ENCODE measurements around the gene SLC30A7. TPM values are rescaled to one million over a fixed set of nuclear protein-coding genes. Genes with fewer than 3 reads are reported as not detected.
"Not testable (repeated sequence)": the region's sequence is repeated elsewhere in the genome, so short reads cannot be mapped to it uniquely, and the experiment has no call there.

The SLC30A7 gene
- total RNA-seq, 1 experiment from 2014 or later: 70.4 TPM

DNA sequence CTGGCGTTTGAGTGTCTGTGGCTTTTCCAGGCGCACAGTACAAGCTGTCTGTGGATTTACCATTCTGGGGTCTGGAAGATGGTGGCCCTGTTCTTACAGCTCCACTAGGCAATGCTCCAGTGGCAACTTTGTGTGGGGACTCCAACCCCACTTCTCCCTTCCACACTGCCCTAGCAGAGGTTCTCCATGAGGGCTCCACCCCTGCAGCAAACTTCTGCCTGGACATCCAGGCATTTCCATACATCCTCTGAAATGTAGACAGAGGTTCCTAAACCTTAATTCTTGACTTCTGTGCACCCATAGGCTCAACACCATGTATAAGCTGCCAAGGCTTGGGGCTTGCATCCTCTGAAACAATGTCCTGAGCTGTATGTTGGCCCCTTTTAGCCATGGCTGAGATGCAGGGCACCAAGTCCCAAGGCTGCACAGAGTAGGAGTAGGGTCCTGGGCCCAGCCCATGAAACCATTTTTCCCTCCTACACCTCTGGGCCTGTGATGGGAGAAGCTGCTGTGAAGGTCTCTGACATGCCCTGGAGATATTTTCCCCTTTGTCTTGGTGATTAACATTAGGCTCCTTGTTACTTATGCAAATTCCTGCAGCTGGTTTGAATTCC is 5.9 kb upstream of the SLC30A7 start:
- not testable (repeated sequence) for DNase-seq (ENCODE audit: low read depth)

DNA sequence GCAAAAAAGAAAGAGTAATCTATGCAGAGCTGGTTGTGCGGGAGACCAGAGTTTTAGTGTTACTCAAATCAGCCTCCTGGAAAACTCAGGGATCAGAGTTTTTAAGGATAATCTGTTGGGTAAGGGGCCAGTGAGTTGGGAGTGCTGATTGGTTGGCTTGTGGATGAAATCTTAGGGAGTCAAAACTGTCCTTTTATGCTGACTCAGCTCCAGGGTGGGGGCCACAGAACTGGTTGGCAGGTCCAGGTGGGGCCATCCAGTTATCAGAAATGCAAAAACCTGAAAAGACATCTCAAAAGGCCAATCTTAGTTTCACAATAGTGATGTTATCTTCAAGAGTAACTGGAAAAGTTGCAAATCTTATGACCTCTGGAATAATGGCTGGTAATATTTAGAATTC is 4.5 kb upstream of the SLC30A7 start:
- DNase-seq (ENCODE audit: low read depth): no peak

DNA sequence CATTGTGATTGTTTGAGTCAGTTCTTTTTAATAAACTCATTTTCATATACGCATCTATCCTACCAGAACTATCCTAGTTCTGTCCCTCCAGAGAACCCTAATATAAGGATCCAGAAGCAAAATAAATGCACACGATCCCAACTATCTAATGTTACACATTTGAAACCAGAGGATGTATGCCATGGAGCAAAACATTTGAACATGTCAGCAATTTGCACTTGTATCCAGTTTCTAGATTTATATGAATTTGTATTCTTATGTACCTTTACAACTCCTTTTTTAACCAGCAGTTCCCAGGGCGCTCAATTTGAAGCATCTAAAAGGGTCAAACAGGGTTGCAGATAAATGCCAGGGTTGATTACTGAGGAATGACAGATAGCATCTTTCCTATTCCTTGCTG is 3.3 kb upstream of the SLC30A7 start:
- no peak for DNase-seq (ENCODE audit: low read depth)

DNA sequence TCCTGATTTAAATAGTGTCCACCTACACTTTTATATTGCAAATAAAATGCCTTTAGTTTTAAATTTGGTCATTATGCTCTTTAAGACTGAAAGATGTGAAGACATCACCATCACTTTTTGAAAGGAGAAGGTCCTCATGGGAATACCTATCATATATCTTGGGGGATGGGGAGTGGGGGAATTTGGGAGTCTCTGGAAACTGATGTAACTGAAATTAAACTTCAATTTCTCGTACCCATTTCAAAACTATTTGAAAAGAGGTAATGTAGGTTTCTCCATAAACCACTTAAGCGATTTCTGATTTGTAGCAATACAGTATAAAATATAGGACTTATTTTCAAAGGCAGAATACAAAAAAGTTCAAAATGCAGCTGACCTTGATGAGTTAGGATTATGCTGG is 2.2 kb upstream of the SLC30A7 start:
- DNase-seq (ENCODE audit: low read depth): no peak

DNA sequence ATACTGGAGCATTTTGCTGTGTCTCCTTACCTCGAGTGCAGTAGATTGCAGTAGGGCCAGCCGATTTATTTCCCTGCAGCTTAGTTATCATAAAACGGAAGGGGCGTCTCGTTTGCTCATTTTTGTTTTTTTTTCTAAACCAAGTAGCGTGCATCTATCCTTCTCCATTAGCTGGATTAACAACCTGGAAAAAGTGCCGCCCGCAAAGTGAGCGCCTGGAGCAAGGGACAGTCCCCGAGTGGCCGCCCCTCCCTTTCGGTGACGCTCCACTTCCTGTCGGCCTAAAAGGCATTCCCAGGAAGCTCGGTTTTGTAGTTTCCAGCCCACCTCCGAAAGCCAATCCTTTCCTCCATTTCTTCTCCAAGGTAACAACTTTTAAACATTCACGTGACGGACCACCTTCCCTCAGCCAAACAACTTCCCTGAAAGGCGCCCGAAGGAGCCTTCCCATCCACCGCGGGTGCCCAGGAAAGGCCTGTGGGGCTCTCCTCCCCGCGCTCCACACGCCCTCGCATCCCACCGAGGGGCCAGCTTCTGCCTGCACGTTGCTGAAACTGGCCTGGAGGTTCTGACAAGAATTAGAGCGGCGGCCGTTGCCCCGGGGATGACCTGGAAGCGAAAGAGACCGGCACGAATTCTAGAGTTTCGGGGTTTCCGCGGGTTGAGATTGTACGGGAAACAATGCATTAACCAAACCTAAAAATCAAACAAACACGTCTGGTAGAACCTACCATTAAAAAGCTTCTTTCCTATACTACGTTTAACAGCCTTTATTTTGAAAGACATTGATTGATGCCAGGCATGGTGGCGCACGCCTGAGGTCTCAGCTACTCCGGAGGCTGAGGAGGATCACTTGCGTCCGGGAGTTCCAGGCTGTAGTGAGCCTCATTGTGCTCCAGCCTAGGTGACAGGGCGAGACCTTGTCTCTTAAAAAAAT is 1.0 kb upstream of the SLC30A7 start, which contains the start of gene EXTL2:
Gene EXTL2, minus strand, starts transcription at position 240 of the 937 bp plus-strand sequence. CDS start 6,085 bp downstream, outside the sequence.
- DNase-seq (ENCODE audit: low read depth): peak; percentile 99

DNA sequence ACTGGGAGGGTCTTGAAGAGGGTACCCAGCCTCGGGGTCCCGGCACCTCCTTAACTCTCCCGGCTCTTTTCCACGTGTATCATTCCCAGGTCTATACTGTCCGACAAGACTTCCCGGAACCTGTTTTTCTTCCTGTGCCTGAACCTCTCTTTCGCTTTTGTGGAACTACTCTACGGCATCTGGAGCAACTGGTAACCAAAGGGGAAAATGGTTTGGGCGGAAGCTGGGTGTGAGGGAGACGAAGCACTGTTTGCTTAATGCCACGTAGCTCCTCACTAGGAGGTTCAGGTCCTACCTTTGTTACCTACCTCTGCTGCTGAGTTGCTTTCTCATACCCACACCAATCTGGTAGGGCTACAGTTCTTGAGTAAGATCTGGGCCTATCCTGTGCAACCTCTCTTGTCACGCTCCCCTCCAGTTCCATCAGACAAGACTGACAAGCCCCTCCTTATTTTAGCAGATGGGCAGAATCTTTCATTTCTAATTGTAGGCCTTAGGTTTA is 642 bp downstream of the SLC30A7 start:
- peak; percentile 76 for DNase-seq (ENCODE audit: low read depth)

DNA sequence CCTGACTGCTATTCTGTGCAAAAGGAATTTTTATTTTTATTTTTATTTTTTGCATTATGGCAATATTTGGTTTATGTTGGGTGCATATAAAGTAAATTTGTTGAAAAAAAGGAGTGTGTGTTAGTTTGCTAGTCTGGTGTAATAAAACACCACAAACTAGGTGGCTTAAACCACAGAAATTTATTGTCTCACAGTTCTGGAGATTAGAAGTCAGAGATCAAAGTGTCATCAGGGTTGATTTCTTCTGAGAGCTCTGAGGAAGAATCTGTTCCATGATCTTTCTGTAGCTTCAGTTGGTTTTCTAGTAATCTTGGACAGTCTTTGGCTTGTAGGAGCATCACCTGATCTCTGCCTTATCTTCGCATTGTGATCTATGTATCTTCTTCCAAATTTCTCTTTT is 6.5 kb downstream of the SLC30A7 start:
- no peak for DNase-seq (ENCODE audit: low read depth)

DNA sequence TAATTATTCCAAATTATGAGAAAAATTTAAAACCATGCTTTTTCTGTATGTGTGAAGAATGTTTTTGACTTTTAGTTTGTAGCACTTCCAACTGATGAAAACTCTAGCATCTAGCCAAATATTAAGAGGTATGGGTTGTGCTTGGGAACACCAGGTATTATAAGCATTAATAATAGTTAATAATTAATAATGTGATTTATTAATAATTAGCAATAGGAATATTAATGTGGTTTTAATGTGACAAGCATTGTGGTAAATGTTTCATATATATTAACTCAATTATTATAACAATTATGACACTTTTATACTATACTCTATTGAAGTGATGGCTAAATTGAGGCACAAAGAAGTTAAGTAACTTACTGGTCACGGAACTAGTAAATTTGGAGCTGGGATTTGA is 7.9 kb downstream of the SLC30A7 start:
- DNase-seq (ENCODE audit: low read depth): no peak

DNA sequence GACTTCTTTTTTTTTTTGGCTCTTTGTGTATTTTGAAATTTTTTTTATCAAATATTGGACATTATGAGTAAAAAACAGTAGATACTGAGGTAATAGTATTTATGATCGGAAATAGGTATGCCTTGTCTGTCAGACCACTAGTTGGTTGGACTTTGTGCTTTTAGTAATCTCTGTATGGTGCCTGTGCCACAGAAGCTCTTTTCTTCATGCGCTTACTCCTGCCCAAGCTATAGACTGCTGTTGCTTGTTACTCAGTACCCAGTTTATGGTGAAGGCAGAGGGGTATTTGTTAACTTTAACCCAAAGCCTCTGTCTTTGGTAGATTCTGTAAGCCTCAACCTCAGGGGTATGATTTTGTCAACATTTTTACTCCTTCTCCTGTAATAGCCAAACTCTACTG is 8.6 kb downstream of the SLC30A7 start:
- no peak for DNase-seq (ENCODE audit: low read depth)

DNA sequence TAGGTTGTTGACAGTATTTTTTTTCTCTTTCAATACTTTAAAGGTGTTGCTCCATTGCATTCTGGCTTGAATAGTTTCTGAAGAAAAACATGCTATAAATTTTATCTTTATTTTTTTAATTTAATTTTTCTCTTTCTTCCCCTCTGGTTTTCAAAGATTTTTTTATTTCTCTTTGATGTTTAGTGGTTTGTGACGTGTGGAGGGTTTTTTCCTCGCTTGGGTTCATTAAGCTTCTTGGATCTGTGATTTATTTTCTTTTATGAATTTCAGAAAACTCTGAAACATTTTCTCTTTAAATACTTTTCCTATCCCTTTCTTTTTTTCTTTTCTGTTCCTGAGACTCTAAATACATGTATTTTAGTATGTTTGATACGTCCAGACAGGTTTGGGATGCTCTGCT is 9.3 kb downstream of the SLC30A7 start:
- no peak for DNase-seq (ENCODE audit: low read depth)

DNA sequence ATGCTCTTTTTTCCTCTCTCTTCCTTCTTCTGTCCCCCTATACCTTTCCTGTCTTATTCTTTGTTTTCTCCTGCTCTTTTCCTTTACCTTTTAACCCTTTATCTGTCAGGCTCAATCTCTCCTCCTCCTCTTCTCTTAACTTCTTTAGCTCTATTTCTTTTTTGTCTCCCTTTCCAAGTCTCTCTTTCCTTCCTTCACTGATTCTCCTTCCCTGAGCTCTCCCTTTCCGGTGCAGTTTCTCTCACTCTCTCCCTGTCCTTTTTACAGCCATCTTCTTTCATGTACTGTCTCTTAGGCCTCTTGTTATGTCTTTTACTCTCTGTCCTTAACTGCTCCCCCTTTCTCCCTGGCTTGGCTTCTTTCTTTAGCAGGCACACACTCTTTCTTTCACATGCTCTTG is 12.0 kb downstream of the SLC30A7 start:
- DNase-seq (ENCODE audit: low read depth): no peak

DNA sequence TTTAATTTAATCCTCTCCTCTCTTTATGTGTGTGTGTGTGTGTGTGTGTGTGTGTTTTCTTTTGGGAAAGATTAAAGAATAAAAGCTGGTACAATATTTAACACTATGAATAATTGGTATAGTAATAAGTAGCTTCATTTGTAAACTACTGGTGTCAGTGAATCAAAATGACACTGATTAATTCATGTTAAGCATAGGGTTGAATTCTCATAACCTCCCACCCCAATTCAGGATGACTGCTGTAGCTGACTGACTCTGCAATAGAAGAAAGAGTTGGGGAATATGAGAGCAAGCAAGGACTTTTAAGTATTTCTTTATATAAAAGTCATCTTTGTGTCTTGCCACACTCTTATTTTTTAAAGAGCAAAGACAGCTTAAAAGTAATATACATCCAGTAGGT is 13.1 kb downstream of the SLC30A7 start:
- DNase-seq (ENCODE audit: low read depth): no peak

DNA sequence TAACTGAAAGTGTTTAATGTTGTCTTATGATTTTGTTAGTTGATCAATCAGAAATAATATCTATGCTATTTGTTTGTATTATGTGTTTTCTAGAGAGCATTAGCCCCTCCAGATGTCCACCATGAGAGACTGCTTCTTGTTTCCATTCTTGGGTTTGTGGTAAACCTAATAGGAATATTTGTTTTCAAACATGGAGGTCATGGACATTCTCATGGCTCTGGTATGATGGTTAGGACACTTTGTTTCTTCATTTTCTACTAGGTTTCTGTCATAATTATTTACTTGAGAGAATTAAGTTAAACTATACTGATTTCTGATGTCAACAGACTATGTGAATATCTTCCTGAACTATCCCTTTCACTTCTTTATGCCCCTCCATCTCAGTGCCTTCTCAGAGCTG is 16.1 kb downstream of the SLC30A7 start:
- no peak for DNase-seq (ENCODE audit: low read depth)

DNA sequence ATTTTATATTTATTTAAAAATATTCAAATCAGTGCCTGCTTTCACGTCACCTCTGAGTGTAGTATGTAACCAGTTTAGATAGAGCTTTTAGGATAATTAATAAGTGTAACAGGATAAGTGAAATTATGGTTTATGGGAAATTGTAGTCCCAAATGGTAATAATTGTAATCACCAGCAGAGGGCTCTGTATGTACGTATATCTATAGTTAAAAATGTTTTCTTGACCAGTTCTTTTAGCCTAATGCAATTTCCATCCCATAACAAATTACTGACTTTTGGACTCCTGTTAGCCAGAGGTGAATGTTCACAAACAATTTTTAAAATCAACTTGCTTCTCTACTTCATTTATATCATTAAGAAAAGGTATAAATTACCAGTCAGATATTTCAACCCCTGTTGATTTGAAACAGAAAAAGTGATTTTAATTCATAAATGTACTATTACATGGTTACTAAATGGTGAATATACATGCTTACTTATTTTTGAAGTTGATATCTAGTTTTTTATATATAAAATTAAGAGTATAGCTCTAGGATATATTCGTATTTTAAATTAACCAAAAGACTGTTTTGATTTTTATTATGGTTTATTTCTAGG is 25.3 kb downstream of the SLC30A7 start:
- peak; percentile 19 for DNase-seq (ENCODE audit: low read depth)

DNA sequence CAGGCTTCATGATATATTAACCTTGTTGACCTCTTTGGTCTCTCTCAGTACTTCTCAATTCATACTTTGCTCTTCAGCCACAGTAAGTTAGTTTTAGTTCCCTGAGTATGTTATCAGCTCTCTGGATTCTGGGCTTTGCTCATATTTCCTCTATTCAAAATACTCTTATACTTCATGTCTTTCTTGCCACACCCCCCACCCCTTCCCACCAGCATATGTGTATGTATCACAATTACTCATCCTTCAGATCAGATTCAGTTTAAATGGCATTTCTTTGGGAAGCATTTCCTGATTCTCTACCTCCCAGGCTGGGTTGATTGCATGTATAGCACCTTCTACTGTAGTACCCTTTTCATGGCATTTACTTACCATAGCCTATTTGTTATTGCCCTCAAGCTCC is 28.3 kb downstream of the SLC30A7 start:
- DNase-seq (ENCODE audit: low read depth): peak; percentile 21

DNA sequence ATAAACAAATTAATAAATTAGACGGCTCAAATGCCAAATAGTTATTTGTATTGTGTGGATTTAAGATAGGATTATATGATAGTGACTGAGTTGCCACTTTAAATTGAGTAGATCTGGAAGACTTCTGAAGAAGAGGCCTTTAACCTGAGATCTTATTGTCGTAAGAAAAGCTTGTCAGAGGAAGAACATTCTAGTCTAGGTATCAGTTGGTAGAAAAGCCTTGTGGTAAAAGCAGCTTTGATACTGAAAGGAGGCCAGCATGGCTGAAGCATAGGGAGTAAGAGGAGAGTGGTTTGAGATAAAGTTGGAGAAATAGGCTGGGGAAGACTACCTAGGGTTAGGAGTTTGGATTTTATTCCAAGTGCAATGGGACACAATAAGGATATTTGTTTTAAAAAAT is 29.1 kb downstream of the SLC30A7 start:
- no peak for DNase-seq (ENCODE audit: low read depth)

DNA sequence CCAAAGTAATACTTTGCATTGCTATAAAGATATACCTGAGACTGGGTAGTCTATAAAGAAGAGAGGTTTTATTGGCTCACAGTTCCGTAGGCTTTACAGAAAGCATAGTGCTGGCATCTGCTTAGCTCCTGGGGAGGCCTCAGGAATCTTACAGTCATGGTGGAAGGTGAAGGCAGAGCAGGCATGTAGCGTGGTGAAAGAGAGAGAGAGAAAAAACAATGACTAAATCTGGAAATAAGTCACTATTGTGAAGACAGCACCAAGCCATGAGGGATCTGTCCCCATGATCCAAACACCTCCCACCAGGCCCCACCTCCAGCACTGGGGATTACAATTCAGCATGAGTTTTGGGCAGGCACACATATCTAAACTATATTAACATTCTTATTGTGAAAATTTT is 30.4 kb downstream of the SLC30A7 start:
- DNase-seq (ENCODE audit: low read depth): no peak

DNA sequence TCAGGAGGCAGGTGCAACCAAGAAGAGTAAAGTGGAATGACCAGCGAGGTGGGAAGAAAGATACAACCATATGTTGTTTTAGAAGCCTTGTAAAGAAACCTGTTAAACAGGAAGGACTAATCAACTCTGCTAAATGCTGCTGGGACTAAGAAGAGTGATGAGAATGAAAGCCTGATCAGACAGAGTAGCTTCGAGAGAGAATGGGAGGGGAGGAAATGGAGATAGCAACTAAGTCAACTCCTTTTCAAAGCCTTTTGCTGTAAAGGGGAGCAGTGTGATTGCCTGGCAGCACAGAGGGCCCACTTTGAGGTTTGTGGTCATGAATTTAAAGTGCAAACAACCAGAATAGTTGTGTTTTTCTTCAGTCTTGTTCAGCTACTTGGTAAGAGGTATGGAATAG is 31.4 kb downstream of the SLC30A7 start:
- DNase-seq (ENCODE audit: low read depth): no peak

DNA sequence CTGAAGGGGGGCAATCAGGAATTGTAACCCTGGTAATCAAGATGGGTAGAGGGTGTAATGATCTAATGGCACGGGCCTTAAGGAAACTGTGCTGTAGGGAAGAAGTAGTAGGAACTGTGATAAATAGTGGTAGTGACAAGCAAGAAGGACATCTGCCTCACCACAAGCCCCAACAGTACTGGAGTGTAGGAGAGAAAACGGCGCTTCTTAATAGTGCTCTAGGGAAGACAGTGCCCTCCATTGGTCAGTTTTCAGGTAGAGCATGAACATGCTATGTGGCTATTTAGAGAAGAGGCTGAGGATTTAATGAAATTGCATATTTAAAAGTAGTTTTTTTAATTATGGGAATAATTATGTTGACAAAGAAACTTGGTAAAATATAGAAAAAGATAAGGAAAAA is 32.2 kb downstream of the SLC30A7 start:
- DNase-seq (ENCODE audit: low read depth): no peak

DNA sequence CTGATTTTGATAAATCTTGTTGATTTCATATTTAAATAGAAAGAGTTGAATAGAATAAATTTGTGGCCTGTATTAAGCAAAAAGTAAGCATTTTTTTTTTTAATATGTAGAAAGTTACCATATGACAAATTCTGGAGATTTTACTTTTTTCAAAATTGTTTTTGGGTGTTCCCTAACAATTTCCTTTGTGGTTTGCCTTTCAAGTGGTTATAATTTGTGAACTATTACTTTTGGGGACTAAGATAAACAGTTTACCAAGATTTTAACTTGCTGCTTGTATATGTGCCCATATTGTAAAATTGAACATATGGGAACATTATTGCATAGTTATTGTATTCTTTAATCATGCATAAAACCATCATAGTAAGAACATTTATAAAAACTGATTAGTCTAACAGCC is 34.6 kb downstream of the SLC30A7 start:
- no peak for DNase-seq (ENCODE audit: low read depth)

DNA sequence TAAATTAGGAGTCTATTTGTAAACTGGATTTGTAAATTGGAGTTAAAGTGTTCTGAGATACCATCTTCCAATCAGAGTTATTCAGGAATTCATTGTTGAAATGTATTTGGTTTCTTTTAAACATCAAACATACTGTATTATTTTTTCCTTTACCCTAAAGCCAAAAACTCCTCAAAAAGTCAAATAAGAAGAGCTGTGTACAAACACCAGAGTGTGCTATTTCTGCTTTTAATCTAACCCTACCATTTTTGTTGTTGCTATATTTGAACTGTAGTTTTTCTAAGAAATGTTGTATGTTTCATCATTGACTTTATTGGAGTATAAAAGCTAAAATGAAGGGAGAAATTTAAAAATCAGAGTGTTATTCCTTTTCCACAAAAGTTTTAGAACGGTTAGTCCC is 35.8 kb downstream of the SLC30A7 start:
- no peak for DNase-seq (ENCODE audit: low read depth)

DNA sequence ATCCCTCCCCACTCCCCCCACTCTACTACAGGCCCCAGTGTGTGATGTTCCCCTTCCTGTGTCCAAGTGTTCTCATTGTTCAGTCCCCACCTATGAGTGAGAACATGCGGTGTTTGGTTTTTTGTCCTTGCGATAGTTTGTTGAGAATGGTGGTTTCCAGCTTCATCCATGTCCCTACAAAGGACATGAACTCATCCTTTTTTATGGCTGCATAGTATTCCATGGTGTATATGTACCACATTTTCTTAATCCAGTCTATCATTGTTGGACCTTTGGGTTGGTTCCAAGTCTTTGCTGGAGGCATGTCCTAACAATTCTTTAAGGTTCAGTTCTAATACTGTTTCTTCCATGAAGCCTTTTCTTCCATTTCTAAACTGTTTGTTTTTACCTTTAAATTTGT is 37.7 kb downstream of the SLC30A7 start:
- DNase-seq (ENCODE audit: low read depth): not testable (repeated sequence)
